SK-N-MC (cell line): ENCODE measurements around the gene TLE7.

ENCODE experiments used
- EZH2 ChIP-seq: fragments of 200-600 bp; sonication (generic); IDR thresholded peaks from one replicate; pipeline ENCODE4 v1.6.1; 2017; ENCODE audit warnings: antibody characterized with exemption
- POLR2AphosphoS5 ChIP-seq: IDR thresholded peaks from 2 replicates; pipeline ENCODE4 v1.6.1; 2012; ENCODE audit warnings: mild to moderate bottlenecking, low read depth, low read length, borderline replicate concordance

- TF ChIP-seq POLR2AphosphoS5 (no peak), EZH2 (no peak)
Measured at GRCh38 chr16:71423865-71424264, 18.0 kb downstream of the TLE7 start.
